GM12878 (cell line): ENCODE measurements around the gene SLC25A48. TPM values are rescaled to one million over a fixed set of nuclear protein-coding genes. Genes with fewer than 3 reads are reported as not detected.

Experiments used
- ATF2 ChIP-seq: IDR thresholded peaks from 2 replicates; pipeline ENCODE4 v1.6.1; 2012; ENCODE audit warnings: low read length, inconsistent platforms
- ZBTB4 ChIP-seq: fragments of 450-650 bp; formaldehyde crosslinking; IDR thresholded peaks from 2 replicates; pipeline ENCODE4 v1.4.0; 2022; ENCODE audit warnings: mild to moderate bottlenecking, moderate library complexity
- ZNF592 ChIP-seq: fragments of 450-650 bp; IDR thresholded peaks from 2 replicates; pipeline ENCODE4 v1.6.1; 2017; ENCODE audit warnings: mild to moderate bottlenecking, moderate library complexity
- polyA plus RNA-seq, 11 experiments: library from polyadenylated mRNA; depleted of rRNA in 4 of 11; unstranded in 6 of 11; stranded (reverse) in 5 of 11; fragments of >200 nt; fragmentation: Nextera tagmentation in 4 of 11; fragmentation: Illumina TruSeq in 1 of 11; extraction: Ambion mirVana in 4 of 11; extraction: Trizol in 1 of 11; gene quantifications; 1 replicate in 1 of 11; 2 replicates in 10 of 11; pipeline versions ENCODE4 v1.2.1 to v1.2.3, GENCODE V29; 2011 to 2016; ENCODE audit warnings: inconsistent platforms in 2 of 11, missing spikeins in 2 of 11, low read depth in 1 of 11
- total RNA-seq, 4 experiments: library from RNA; depleted of rRNA in 3 of 4; stranded (reverse); fragments of >200 nt in 3 of 4; fragmentation: Illumina TruSeq in 1 of 4; extraction: Trizol in 1 of 4; gene quantifications; 2 replicates each; pipeline versions ENCODE4 v1.2.1 to v1.2.3, GENCODE V29; 2013 to 2021
- TF ChIP-seq, protein P1 (sequence below): fragments of 450-650 bp; conservative IDR thresholded peaks from 2 replicates; pipeline ENCODE4 v1.6.1; 2017; ENCODE audit warnings: mild to moderate bottlenecking, moderate library complexity

SLC25A48 gene
- total and polyA plus RNA-seq, 10 of the 15 experiments (the other 5 are each of a cell fraction or from before 2014, with no cell fraction given) = 0.06 TPM; not detected in 9

- TF ChIP-seq ZBTB4 (CRISPR knock-in tag) = no peak
- TF ChIP-seq, protein P1, sequence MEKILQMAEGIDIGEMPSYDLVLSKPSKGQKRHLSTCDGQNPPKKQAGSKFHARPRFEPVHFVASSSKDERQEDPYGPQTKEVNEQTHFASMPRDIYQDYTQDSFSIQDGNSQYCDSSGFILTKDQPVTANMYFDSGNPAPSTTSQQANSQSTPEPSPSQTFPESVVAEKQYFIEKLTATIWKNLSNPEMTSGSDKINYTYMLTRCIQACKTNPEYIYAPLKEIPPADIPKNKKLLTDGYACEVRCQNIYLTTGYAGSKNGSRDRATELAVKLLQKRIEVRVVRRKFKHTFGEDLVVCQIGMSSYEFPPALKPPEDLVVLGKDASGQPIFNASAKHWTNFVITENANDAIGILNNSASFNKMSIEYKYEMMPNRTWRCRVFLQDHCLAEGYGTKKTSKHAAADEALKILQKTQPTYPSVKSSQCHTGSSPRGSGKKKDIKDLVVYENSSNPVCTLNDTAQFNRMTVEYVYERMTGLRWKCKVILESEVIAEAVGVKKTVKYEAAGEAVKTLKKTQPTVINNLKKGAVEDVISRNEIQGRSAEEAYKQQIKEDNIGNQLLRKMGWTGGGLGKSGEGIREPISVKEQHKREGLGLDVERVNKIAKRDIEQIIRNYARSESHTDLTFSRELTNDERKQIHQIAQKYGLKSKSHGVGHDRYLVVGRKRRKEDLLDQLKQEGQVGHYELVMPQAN = no peak
- TF ChIP-seq ATF2 = no peak
- no peak for TF ChIP-seq ZNF592
These were observed 45.1 kb downstream of the SLC25A48 start (continued) for GRCh38 chr5:135879591-135879990.
